H9 (cell line): ENCODE measurements around the gene FREY1. TPM values are rescaled to one million over a fixed set of nuclear protein-coding genes. Genes with fewer than 3 reads are reported as not detected.

Experiments used
- DNase-seq: peaks from one replicate; pipeline ENCODE4 v3.0.0-alpha.2; 2017
- H2AFZ ChIP-seq: one replicate; pipeline ENCODE4 v1.6.1; 2013; ENCODE audit warnings: mild to moderate bottlenecking, low read length, control low read depth, moderate library complexity
- H2AK5ac ChIP-seq: 2 replicates; pipeline ENCODE4 v1.6.1; 2013; ENCODE audit warnings: low read length, control low read depth, mixed read lengths; ENCODE audit not compliant: insufficient read length
- H2BK120ac ChIP-seq: one replicate; pipeline ENCODE4 v1.6.1; 2013; ENCODE audit warnings: low read depth, mild to moderate bottlenecking, low read length, control low read depth, inconsistent platforms; ENCODE audit not compliant: poor library complexity, severe bottlenecking
- H2BK12ac ChIP-seq: 2 replicates; pipeline ENCODE4 v1.6.1; 2013; ENCODE audit warnings: low read length, control low read depth, mixed read lengths, low read depth; ENCODE audit not compliant: insufficient read length
- H2BK15ac ChIP-seq: 2 replicates; pipeline ENCODE4 v1.6.1; 2013; ENCODE audit warnings: low read depth, low read length, control low read depth
- H2BK20ac ChIP-seq: one replicate; pipeline ENCODE4 v1.6.1; 2013; ENCODE audit warnings: low read depth, mild to moderate bottlenecking, low read length, control low read depth, inconsistent platforms; ENCODE audit not compliant: poor library complexity, severe bottlenecking
- H2BK5ac ChIP-seq: 2 replicates; pipeline ENCODE4 v1.6.1; 2013; ENCODE audit warnings: low read length, control low read depth, mixed read lengths; ENCODE audit not compliant: insufficient read length
- H3K14ac ChIP-seq: 2 replicates; pipeline ENCODE4 v1.6.1; 2013; ENCODE audit warnings: low read length, control low read depth; ENCODE audit not compliant: insufficient read depth
- H3K18ac ChIP-seq: 2 replicates; pipeline ENCODE4 v1.6.1; 2013; ENCODE audit warnings: low read depth, mild to moderate bottlenecking, mixed read lengths, low read length, control low read depth; ENCODE audit not compliant: insufficient read length
- H3K23ac ChIP-seq: 2 replicates; pipeline ENCODE4 v1.6.1; 2013; ENCODE audit warnings: low read length, control low read depth, mixed read lengths, low read depth; ENCODE audit not compliant: insufficient read length
- H3K23me2 ChIP-seq: 2 replicates; pipeline ENCODE4 v1.6.1; 2013; ENCODE audit warnings: low read depth, mild to moderate bottlenecking, mixed read lengths, low read length, control low read depth; ENCODE audit not compliant: insufficient read length, poor library complexity, severe bottlenecking
- H3K27ac ChIP-seq: 2 replicates; pipeline ENCODE4 v1.5.1; 2013; ENCODE audit warnings: low read length, control low read depth, mixed read lengths, low read depth; ENCODE audit not compliant: insufficient read length
- H3K27me3 ChIP-seq: 2 replicates; pipeline ENCODE4 v1.6.1; 2013; ENCODE audit warnings: low read length, control low read depth, inconsistent platforms; ENCODE audit not compliant: insufficient read depth
- H3K4ac ChIP-seq: 2 replicates; pipeline ENCODE4 v1.6.1; 2013; ENCODE audit warnings: low read depth, mild to moderate bottlenecking, control low read depth, inconsistent platforms, low read length, moderate library complexity
- H3K4me1 ChIP-seq: 2 replicates; pipeline ENCODE4 v1.6.1; 2013; ENCODE audit warnings: low read length, control low read depth, inconsistent platforms; ENCODE audit not compliant: insufficient read depth
- H3K4me2 ChIP-seq: 2 replicates; pipeline ENCODE4 v1.6.1; 2013; ENCODE audit warnings: low read length, control low read depth, mixed read lengths; ENCODE audit not compliant: insufficient read length, insufficient read depth
- H3K56ac ChIP-seq: 2 replicates; pipeline ENCODE4 v1.6.1; 2013; ENCODE audit warnings: low read depth, mild to moderate bottlenecking, mixed read lengths, low read length, control low read depth; ENCODE audit not compliant: insufficient read length
- H3K79me1 ChIP-seq: 2 replicates; pipeline ENCODE4 v1.6.1; 2013; ENCODE audit warnings: low read depth, mild to moderate bottlenecking, moderate library complexity, low read length, control low read depth, inconsistent platforms; ENCODE audit not compliant: insufficient read depth, poor library complexity, severe bottlenecking
- H3K79me2 ChIP-seq: 2 replicates; pipeline ENCODE4 v1.6.1; 2013; ENCODE audit warnings: low read length, control low read depth, inconsistent platforms; ENCODE audit not compliant: insufficient read depth
- H3K9ac ChIP-seq: 2 replicates; pipeline ENCODE4 v1.6.1; 2013; ENCODE audit warnings: low read length, control low read depth, mixed read lengths; ENCODE audit not compliant: insufficient read length; ENCODE audit errors: extremely low read depth
- H3K9me3 ChIP-seq: one replicate; pipeline ENCODE4 v1.6.1; 2013; ENCODE audit warnings: low read depth, low read length, inconsistent platforms; ENCODE audit not compliant: control insufficient read depth
- H3T11ph ChIP-seq: one replicate; pipeline ENCODE4 v1.6.1; 2013; ENCODE audit warnings: mild to moderate bottlenecking, low read length, control low read depth, inconsistent platforms
- H4K20me1 ChIP-seq: one replicate; pipeline ENCODE4 v1.6.1; 2013; ENCODE audit not compliant: control insufficient read depth, insufficient read length, insufficient read depth
- H4K5ac ChIP-seq: 2 replicates; pipeline ENCODE4 v1.6.1; 2013; ENCODE audit warnings: low read depth, mild to moderate bottlenecking, mixed read lengths, low read length, control low read depth; ENCODE audit not compliant: insufficient read length
- H4K8ac ChIP-seq: replicated peaks from 2 replicates; pipeline ENCODE4 v1.6.1; 2013; ENCODE audit warnings: low read length, control low read depth, mixed read lengths, low read depth; ENCODE audit not compliant: insufficient read length
- H4K91ac ChIP-seq: 2 replicates; pipeline ENCODE4 v1.6.1; 2013; ENCODE audit warnings: low read depth, mild to moderate bottlenecking, moderate library complexity, mixed read lengths, low read length, control low read depth; ENCODE audit not compliant: insufficient read length
- H3K27ac Mint-ChIP-seq, 3 experiments: 2 replicates in 2 of 3; 3 replicates in 1 of 3; pipeline ENCODE4 v1.8.0; 2020 to 2021; ENCODE audit warnings: mixed read lengths in 3 of 3, mild to moderate bottlenecking in 1 of 3, moderate library complexity in 1 of 3
- H3K27me3 Mint-ChIP-seq: 2 replicates; pipeline ENCODE4 v1.8.0; 2021; ENCODE audit warnings: low read depth, mild to moderate bottlenecking, moderate library complexity, mixed read lengths
- H3K36me3 Mint-ChIP-seq, 3 experiments: 2 replicates in 2 of 3; 3 replicates in 1 of 3; pipeline ENCODE4 v1.8.0; 2020 to 2021; ENCODE audit warnings: low read depth in 3 of 3, mixed read lengths in 3 of 3; ENCODE audit not compliant: insufficient read depth in 1 of 3
- H3K4me1 Mint-ChIP-seq, 2 experiments: 2 replicates each; pipeline ENCODE4 v1.8.0; 2020; ENCODE audit warnings: mixed read lengths in 2 of 2
- H3K4me3 Mint-ChIP-seq, 2 experiments: 2 replicates in 1 of 2; 3 replicates in 1 of 2; pipeline ENCODE4 v1.8.0; 2020 to 2021; ENCODE audit warnings: mild to moderate bottlenecking in 2 of 2, mixed read lengths in 2 of 2, moderate library complexity in 1 of 2
- H3K9me3 Mint-ChIP-seq, 2 experiments: 2 replicates in 1 of 2; 3 replicates in 1 of 2; pipeline ENCODE4 v1.8.0; 2020; ENCODE audit warnings: mild to moderate bottlenecking in 2 of 2, mixed read lengths in 2 of 2, moderate library complexity in 1 of 2
- WGBS: extraction: QIAGEN DNeasy Blood & Tissue Kit; methylation state at CpG from one replicate; pipeline ENCODE4 v1.1.7; 2013; ENCODE audit warnings: missing lambda C conversion rate, low lambda C conversion rate, mixed read lengths; ENCODE audit not compliant: insufficient read length; ENCODE audit errors: extremely low coverage; 5-methylcytosine and 5-hydroxymethylcytosine counted together
- total RNA-seq: library from RNA; stranded (reverse); gene quantifications from 2 replicates; pipeline ENCODE4 v1.2.1, GENCODE V29; 2021
- TF ChIP-seq, protein P1 (sequence below): fragments of 200-600 bp; sonication (generic); conservative IDR thresholded peaks from 3 replicates; pipeline ENCODE4 v1.8.0; 2021; ENCODE audit warnings: antibody characterized with exemption, mild to moderate bottlenecking

Gene FREY1
- total RNA-seq, 1 experiment from 2014 or later, result 2.1 TPM

DNA sequence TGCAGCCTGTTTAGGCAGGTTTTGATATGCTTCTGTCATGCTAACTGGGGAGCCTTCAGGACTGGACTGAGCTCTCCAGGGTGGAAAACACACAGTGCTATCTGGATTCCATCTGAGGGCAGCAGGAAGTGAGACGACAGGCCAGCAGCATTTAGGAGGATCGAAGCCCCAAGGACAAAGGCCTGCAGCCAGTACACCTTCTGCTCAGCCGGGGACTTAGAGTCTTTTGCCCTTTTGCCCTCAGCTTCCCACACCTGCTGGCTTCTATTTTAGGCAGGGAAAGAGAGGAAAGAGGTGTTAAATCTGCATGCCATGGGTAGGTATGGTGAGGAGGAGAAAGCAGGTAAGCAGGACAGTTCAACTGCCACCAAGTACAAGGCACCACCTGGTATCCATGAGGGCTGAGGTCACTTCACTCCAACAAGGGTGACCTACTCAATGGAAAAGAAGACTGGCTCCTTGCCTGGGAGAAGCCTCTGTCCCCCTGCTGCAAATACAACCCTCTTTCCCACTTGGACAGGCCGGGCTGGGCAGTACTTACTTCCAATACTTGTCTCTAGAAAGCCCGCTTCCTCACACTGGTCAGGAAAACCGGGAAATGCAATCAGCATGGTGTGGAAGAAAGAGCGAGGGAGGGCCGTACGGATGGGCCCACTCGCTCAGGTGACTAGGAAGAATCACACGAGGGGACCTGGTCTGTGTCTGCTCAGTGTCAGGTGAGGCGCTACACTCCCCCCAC, 27.7 kb upstream of the FREY1 start:
- TF ChIP-seq, protein P1, sequence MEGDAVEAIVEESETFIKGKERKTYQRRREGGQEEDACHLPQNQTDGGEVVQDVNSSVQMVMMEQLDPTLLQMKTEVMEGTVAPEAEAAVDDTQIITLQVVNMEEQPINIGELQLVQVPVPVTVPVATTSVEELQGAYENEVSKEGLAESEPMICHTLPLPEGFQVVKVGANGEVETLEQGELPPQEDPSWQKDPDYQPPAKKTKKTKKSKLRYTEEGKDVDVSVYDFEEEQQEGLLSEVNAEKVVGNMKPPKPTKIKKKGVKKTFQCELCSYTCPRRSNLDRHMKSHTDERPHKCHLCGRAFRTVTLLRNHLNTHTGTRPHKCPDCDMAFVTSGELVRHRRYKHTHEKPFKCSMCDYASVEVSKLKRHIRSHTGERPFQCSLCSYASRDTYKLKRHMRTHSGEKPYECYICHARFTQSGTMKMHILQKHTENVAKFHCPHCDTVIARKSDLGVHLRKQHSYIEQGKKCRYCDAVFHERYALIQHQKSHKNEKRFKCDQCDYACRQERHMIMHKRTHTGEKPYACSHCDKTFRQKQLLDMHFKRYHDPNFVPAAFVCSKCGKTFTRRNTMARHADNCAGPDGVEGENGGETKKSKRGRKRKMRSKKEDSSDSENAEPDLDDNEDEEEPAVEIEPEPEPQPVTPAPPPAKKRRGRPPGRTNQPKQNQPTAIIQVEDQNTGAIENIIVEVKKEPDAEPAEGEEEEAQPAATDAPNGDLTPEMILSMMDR, result no peak
- no peaks in the 10 kb centered on the region for H3K9me3 Mint-ChIP-seq
- peaks cover 0 to 44% (median 41%) of the 10 kb centered on the region in 3 experiments for H3K36me3 Mint-ChIP-seq
- Histone ChIP-seq H3K23ac (no peak overlapping the region), H3K27me3 (no peaks in the 10 kb centered on the region), H3K4me1 (0 out of 2 replicates have a peak, but pooled peaks cover 2% of the 10 kb centered on the region), H2AK5ac (no peak overlapping the region), H2BK120ac (no peak overlapping the region), H4K20me1 (no peaks in the 10 kb centered on the region), H3K27ac (no peak overlapping the region), H3T11ph (no peak overlapping the region), H3K23me2 (no peaks in the 10 kb centered on the region), H3K79me2 (no peaks in the 10 kb centered on the region), H4K91ac (no peak overlapping the region), H3K14ac (no peak overlapping the region), H2AFZ (no peak overlapping the region), H3K56ac (no peak overlapping the region), H4K5ac (no peak overlapping the region), H3K18ac (no peak overlapping the region), H3K79me1 (no peaks in the 10 kb centered on the region), H3K9me3 (no peaks in the 10 kb centered on the region), H3K4ac (no peak overlapping the region), H3K4me2 (no peak overlapping the region), H2BK5ac (no peak overlapping the region), H2BK12ac (no peak overlapping the region), H2BK20ac (no peak overlapping the region), H2BK15ac (no peak overlapping the region), H4K8ac (no peak overlapping the region), H3K9ac (no peak overlapping the region)
- H3K27me3 Mint-ChIP-seq, result no peaks in the 10 kb centered on the region
- DNase-seq, result no peak
- H3K4me1 Mint-ChIP-seq, result peaks cover 15 to 25% of the 10 kb centered on the region in 2 experiments
- WGBS, result no CpG with 5 or more reads among the region's 12 CpGs
- no peak overlapping the region for H3K4me3 Mint-ChIP-seq
- peak overlapping the region; percentile 64 to 88 (median 75); a peak in 5 of 7 replicates for H3K27ac Mint-ChIP-seq
